GM19328 (cell line): ENCODE results near the gene IFI35.
"Not testable (repeated sequence)": the region's sequence is repeated elsewhere in the genome, so short reads cannot be mapped to it uniquely, and the experiment has no call there.

Experiments
- ATAC-seq: cut with Tn5 transposase; IDR thresholded peaks from one replicate; pipeline ENCODE4 v1.9.1; 2021; ENCODE audit warnings: mild to moderate bottlenecking, moderate library complexity; ENCODE audit not compliant: unreplicated experiment

Gene IFI35

DNA sequence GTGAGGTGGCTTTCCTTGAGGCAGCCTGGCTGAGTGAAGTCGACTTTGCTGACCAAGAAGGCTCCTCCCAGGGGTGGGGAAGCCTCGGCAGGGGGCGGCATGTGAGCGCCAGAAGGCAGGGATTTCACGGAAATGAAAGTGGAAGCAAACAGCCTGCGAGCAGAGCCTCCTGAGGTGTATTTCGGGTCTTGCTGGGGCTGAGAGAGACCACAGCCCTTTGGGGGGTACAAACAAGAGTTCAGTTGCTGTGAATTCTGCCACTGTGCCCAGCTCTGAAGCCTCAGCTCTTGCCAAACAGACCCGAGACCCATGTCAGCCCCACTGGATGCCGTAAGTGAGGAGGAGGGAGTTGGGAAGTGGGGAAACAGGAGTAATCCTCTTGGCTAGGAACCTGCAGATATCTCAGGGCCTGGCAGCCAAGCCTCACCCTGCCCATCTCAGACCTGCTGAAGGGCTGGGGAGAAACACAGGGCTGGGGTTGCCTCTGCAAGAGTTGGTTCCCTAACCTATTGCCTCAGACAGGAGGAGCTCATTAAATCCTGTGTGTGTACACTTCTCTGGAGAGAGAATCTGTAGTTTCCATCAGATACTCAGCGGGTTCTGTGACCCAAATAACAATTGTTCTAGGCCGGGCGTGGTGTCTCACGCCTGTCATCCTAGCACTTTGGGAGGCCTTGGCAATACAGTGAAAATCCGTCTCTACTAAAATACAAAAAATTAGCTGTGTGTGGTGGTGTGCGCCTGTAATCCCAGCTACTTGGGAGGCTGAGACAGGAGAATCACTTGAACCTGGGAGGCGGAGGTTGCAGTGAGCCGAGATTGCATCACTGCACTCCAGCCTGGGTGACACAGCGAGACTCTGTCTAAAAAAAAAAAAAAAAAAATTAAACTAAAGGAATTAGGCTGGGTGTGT, at the start of gene IFI35:
IFI35 (plus strand) TSS at position 146 of the 913 bp plus-strand sequence; CDS start at position 310, 164 bp downstream.
- ATAC-seq, result peak; percentile 65

DNA sequence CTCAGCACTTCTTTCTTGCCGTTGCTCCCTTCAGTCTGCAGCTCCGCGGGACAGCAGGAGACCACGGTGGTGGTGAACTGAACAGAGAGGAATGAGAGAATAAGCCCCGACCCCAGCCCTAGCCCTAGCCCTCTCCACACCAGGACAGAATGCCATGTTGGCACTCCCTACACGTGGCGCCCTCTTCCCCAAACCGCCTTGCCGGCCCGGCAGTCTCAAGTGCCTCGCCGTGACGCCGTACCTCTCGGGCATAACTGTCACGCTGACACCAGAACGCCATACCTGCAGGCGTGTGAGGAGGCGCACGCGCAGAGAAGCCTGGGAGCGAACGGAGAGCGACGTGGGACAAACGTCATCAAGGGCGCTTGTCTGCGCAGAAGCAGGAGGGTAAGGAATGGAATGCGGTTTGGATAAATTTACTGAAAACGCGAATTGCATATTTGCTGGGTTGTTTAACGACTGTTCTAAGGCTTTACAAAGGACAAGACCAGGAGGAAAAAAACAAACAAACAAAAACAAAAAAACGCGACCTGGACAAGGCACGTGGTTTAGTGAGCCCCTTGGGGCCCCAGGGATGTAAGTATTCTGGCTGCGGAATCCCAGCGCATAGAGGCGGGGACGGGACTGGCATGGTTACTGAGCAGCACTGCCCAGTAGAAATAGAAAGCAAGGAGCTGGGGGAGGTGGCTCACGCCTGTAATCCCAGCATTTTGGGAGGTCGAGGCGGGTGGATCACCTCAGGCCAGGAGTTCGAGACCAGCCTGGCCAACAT, 42.2 kb upstream of the IFI35 start, which contains the start of gene AARSD1:
AARSD1 (minus strand) TSS at position 294 of the 772 bp plus-strand sequence; CDS start at position 280, 14 bp downstream.
- peak; percentile 82 for ATAC-seq

DNA sequence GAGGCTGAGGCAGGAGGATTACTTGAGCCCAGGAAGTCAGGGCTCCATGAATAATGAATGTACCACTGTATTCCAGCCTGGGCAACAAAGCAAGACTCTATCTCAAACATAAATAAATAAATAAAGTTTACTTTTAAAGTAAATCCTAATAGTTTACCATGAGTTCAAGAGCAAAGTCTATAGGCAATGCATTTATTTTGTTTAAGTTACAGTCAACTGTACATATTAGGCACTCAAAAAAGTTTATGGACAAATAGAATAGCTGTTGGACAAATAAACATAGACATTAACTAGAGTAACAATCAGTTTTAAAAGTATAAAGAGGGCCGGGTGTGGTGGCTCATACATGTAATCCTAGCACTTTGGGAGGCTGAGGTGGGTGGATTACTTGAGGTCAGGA, 38.7 kb upstream of the IFI35 start:
- ATAC-seq, result no peak

DNA sequence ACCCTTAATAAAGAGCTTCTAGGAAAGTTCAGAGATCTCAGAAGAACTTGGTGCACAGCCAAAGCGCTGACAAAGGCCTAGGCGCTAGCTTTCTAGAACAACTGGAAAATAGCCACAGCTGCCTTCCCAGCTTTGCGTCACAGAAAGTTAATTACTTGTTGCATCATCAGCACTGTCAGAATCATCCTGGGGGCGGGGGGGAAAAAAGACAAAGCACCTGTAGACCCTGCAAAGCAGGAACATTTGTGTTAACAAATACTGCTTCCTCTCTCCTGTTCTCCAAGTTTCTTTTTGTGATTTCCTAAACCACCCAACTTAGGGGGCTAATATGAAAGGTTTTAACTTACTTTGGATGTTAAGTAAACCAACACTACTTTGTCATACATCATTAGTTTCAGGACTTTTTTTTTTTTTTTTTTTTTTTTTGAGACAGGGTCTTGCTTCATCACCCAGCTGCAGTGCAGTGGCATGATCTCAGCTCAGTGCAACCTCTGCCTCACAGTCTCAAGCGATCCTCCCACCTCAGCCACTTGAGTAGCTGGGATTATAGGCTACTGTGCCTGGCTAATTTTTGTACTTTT, 37.5 kb upstream of the IFI35 start:
- ATAC-seq, result no peak

DNA sequence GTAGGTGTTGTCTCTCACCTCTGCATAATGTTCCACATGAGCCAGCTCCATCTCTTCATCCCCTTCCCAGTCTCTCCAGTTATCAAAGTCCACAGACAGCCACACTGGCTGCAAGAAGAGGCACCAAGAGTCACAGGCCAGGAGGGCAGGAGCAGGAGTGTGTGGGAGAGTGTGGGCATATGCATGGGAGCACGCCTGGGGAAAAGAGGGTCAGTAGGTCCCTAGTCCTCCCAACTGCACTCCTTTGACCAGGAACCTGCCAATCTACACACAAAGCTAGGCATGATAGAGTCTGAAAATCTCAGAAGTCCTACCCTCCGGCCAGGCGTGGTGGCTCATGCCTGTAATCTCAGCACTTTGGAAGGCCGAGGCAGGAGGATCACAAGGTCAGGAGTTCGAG, 35.0 kb upstream of the IFI35 start:
- no peak for ATAC-seq

DNA sequence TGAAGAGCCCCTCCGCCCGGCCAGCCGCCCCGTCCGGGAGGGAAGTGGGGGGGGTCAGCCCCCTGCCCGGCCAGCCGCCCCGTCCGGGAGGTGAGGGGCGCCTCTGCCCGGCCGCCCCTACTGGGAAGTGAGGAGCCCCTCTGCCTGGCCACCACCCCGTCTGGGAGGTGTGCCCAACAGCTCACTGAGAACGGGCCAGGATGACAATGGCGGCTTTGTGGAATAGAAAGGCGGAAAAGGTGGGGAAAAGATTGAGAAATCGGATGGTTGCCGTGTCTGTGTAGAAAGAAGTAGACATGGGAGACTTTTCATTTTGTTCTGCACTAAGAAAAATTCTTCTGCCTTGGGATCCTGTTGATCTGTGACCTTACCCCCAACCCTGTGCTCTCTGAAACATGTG, 33.3 kb upstream of the IFI35 start:
- ATAC-seq, result not testable (repeated sequence)

DNA sequence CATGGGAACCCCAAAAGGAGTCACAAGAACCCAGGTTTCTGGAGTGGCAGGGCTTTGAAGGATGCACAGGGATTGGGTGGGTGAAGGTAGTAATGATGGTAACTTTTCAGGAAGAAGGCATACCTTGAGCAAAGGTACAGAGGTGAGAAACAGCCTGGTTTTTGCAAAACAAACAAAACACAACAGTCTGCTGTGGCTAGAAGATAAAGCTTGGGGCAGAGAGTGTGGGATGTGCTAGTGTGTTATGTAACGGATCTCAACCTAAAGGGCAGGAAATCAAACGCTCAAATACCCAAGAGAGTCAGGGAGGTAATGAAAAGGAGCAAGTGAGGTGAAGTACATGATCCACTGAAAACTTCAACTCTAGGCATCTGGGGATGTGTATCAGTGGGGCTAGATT, 31.3 kb upstream of the IFI35 start:
- no peak for ATAC-seq

DNA sequence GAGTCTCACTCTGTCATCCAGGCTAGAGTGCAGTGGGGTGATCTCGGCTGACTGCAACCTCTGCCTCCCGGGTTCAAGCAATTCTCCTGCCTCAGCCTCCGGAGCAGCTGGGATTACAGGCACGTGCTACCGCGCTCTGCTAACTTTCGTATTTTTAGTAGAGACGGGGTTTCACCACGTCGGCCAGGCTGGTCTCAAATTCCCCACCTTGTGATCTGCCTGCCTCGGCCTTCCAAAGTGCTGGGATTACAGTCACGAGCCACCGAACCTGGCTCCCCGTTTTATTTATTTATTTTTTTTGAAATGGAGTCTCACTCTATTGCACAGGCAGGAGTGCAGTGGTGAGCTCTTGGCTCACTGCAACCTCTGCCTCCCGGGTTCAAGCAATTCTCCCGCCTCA, 30.9 kb upstream of the IFI35 start:
- ATAC-seq, result not testable (repeated sequence)

DNA sequence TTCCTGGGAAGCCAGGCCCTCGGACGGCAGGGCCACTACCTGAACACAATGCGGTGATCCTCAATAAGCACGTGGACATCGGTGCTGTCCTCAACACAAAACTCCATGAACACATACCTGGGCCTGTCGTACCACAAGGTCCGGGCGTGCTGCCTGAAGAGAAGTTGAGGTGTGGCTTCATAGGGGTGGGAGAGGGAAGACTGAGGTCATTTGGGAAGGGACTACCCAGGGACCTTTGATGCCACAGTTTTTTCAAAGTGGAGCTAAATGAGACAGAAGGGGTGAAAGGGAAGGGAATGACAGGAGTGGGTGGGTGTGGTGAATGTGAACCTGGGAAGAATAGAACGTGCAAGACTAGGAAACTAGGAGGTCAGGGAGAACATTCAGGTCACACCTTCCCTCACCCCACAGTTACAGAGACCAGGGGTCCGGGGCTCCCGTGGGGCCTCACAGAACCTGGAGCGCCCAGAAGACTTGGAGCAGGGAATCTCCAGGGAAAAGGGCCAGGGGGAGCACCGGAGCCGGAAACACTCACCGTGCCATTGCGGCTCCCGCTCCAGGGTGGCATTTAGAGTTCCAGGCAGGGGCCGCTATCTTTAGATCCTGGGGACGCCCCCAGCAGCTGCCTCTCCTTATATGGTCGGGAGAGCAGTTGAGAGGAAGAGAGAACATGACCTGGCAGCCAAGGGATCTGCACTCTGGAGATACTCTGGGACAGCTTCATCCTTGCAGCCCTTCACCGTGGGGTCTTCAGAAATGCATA, 26.9 kb upstream of the IFI35 start, which contains the start of gene PTGES3L:
PTGES3L (minus strand) TSS at position 570 of the 763 bp plus-strand sequence; CDS start at position 543, 27 bp downstream.
- peak; percentile 17 for ATAC-seq

DNA sequence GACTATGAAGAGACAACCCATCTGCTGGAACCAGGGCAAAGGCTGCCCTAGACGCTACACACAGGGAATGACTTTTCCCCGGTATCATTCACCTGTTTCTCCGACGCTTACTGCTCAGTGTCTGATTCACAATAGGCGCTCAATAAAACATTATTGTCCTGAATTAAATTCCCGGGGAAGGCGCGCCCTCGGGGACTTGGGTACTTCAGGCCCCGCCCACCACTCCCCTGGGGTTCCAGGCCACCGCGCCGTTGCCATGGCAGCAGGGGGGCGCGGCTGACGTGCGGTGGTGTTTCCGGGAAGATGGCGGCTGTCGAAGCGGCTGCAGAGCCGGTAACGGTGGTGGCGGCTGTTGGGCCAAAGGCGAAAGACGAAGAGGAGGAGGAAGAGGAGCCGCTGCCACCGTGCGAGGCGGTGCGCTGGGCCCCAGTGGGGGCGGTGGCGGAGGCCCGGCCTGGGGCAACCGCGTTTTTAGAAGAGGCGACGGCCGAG, 26.3 kb upstream of the IFI35 start, which contains the start of gene RUNDC1:
RUNDC1 (plus strand) TSS at position 292 of the 492 bp plus-strand sequence; CDS start at position 304, 12 bp downstream.
- peak; percentile 71 for ATAC-seq

DNA sequence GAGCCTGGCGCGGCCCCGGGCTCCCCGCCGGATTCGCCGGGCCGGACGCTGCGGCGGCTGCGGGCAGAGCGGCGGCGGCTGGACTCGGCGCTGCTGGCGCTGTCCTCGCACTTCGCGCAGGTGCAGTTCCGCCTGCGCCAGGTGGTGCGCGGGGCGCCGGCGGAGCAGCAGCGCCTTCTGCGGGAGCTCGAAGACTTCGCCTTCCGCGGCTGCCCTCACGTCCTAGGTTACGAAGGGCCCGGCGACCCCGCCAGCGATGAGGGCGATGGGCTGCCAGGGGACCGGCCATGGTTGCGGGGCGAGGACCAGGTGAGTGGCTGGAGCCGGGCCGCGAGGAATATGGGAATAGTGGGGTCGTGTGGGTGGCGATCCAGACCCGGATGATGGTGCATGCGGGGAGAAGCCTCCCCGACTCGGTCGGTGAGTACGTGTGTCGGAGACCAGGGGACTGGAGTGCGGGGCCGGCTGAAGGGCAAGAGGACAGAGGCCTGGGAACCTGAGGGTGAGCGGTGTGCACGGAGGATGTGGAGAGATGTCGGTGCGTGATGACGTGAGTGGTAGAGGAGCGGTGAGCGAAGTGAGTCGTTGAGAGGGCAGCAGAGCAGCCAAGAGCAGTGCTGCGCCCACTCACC, 25.7 kb upstream of the IFI35 start:
- peak; percentile 54 for ATAC-seq

DNA sequence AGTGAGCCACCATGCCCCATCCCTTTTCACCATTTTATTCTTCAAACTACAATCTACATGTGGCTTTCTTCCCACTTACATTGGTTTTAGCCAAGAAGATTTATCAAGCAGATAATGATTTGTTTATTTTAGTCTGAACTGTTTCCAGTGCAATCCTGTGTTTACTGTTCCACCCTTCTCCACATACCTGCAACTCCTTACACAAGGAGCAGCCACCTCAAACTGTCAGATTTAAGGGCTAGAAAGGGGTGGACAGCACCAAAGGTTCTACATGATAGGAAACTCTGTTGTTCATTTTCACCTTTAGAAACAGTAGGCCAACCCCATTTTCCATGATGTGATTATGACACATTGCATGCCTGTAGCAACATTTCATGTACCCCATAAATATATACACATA, 24.3 kb upstream of the IFI35 start:
- ATAC-seq, result no peak

DNA sequence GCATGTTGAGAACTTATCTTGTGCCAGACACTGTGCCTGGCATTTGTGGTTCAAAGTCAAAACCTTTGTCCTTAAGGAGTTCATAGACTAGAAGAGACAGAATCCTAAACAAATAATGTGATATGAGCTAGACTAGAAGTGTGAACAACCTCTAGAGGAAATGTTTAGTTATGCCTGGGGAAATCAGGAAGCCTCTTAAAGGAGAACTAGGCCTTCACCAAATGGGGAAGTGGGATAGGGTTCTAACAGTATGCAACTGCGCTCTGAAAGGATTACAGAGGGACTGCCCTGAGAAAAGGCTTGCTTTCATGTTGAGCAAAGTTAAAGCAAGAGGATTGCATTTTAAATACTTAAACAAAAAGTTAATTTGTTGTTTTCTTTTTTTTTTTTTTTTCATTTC, 21.4 kb upstream of the IFI35 start:
- ATAC-seq, result no peak

DNA sequence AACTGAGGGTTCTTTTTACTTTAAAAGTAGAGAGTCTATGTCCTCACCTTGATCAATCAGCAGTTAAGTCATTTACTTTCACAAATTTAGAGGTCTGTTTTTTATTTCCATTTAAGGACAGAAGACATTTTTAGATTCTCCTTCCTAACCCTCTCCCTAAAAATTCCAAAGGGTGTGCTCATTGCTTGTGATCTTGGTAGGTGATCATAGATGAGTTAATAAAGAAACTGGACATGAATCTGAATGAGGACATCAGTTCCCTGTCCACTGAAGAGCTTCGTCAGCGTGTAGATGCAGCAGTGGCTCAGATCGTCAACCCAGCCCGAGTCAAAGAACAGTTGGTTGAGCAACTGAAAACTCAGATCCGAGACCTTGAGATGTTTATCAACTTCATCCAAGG, 17.4 kb upstream of the IFI35 start:
- no peak for ATAC-seq

DNA sequence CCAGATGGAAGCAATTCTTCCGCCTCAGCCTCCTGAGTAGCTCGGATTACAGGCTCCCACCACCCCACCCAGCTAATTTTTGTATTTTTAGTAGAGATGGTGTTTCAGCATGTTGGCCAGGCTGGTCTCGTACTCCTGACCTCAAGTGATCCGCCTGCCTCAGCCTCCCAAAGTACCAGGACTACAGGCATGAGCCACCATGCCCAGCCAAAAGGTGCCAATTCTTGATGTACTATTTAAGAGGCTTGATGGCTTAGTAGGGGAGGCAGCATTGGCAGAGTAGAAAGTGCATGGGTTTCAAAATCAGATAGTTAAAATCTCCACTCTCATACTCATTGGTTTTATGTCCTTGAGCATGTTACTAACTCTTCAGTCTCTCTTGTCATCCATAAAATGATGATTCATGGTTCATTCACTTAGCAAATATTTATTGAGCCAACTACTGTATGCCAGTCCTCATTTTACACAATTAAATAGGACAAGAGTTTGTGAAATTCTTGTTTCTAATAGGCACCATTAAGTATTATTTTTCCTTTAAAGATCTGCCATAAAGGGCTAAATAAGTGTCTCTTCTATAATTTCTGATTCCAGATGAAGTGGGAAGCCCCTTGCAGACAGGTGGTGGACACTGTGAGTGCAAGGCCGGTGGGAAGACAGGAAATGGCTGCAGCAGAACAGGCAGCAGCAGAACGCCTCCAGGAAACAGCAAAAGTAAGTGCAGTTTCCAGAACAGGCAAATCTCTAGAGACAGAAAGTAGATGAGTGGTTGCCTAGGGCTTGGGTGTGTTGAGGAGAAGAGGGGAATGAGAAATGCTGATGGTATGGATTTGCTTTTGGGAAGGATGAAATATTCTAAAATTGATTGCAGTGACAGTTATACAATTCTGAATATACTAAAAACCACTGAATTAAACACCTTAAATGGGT, 16.6 kb upstream of the IFI35 start:
- ATAC-seq, result no peak

DNA sequence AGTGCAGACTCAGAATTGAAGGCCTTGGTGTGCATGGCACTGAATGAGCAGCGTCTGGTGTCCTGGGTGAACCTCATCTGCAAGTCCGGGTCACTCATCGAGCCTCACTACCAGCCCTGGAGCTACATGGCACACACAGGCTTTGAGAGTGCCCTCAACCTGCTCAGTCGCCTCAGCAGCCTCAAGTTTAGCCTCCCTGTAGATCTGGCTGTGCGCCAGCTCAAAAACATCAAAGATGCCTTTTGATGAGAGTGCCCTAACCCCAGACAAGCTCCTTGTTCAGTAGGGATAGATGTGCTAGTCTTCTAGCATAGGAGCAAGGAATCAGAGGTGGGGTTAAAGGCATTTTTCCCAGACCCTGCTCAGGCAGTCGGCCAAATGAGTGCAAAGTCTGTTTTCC, 15.1 kb upstream of the IFI35 start:
- ATAC-seq, result no peak

DNA sequence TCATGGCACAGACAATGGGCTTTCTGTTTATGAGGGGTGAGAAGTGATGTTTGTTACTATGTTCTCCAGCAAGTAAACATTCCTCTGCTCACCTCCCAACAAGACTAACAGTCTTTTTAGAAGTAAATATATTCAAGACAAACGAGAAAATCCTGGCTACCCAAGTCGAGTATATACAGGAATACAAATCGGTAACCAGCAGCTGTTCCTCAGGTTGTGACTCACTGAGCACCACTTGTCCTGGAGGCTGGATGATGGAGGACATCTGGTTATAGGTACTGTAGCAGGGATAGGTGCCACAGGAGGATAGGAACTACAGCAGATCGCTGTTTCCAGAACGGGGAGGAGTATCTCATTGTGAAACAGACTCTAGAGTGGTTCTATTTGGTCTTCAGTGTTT, 13.7 kb upstream of the IFI35 start:
- ATAC-seq, result no peak

DNA sequence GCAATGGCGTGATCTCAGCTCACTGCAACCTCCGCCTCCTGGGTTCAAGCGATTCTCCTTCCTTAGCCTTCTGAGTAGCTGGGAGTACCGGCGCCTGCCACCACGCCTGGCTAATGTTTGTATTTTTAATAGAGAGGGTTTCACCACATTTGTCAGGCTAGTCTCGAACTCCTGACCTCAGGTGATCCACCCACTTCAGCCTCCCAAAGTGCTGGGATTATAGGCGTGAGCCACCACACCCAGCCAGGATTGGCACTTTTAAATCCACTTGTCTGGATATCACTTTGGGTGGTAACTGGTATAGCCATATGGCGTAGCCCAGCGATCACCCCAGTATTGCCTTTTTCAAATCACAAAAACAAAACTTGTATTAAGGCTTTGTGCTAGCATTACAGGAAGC, 12.7 kb upstream of the IFI35 start:
- ATAC-seq, result not testable (repeated sequence)
